Measurements from ENCODE around the gene ADH1C. TPM values are rescaled to one million over a fixed set of nuclear protein-coding genes. Genes with fewer than 3 reads are reported as not detected.

Gene ADH1C
- total RNA-seq, 1 donor from 2014 or later: 25.3 TPM

GRCh38 chr4:99366491-99366890, 13.9 kb upstream of the ADH1C start:
- Histone ChIP-seq H3K9me3 (no peaks in the 10 kb centered on the region), H3K36me3 (no peaks in the 10 kb centered on the region), H3K27me3 (no peaks in the 10 kb centered on the region), H3K27ac (no peak overlapping the region), H3K4me1 (no peaks in the 10 kb centered on the region), H3K4me3 (no peak overlapping the region)
- TF ChIP-seq POLR2A (IDR thresholded peaks at IDR 0.05) (no peak), CTCF (IDR thresholded peaks at IDR 0.05) (no peak), POLR2AphosphoS5 (IDR thresholded peaks at IDR 0.05; ENCODE audit: insufficient read depth in 1 of 2, low read depth in 1 of 2) (no peak)
- DNase-seq (ENCODE audit: extremely low spot score in 2 of 2): no peak
- intact Hi-C loops (cut with DNase I): no loop called here

DNA sequence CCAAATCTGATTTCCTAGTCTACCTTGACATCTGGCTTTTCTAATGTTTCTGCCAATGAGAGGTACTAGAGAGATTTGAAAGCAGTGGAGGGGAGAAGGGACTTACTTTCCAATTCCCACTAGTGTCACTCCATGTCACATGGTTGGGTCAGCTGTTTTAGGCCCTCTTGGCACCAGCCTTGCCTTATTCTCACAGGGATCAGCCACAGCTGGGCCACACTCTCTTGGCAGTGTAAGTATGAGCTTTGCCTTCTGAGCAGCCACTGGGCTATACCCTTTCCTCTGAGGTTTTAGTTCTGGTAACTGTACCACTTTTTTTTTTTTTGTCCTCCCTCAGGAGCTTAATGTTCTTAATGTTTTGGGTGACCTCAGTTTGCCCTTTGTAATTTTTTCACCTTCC, 10.2 kb upstream of the ADH1C start:
- TF ChIP-seq CTCF (IDR thresholded peaks at IDR 0.05): no peak
- no peak for TF ChIP-seq POLR2AphosphoS5 (IDR thresholded peaks at IDR 0.05; ENCODE audit: insufficient read depth in 1 of 2, low read depth in 1 of 2)
- no peak for TF ChIP-seq POLR2A (IDR thresholded peaks at IDR 0.05)
- no peaks in the 10 kb centered on the region for H3K36me3 ChIP-seq
- no peak overlapping the region for H3K27ac ChIP-seq
- H3K4me1 ChIP-seq: no peaks in the 10 kb centered on the region
- no peaks in the 10 kb centered on the region for H3K9me3 ChIP-seq
- no peak for DNase-seq (ENCODE audit: extremely low spot score in 2 of 2)
- H3K27me3 ChIP-seq: no peaks in the 10 kb centered on the region
- H3K4me3 ChIP-seq: no peak overlapping the region
- intact Hi-C loops (cut with DNase I): no loop called here

DNA sequence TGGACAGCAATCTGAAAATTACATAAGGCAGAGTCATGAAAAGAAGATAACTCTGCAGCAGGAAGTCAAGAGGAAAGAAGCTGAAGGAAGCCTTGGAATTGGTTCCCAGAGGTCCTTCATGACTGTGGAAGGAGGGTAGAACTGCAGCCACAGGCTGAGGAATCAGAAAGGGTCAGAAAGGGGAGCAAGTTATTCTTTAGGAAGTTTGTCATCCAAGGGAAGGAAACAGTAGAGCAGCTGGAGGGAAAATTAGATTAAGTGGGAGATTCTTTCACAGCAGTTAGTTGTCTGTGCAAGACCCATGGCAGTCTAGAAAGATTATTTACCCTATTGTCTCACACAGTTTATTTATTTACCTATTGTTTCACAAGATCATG, 9.3 kb upstream of the ADH1C start:
- TF ChIP-seq CTCF (IDR thresholded peaks at IDR 0.05): no peak
- TF ChIP-seq POLR2A (IDR thresholded peaks at IDR 0.05): no peak
- TF ChIP-seq POLR2AphosphoS5 (IDR thresholded peaks at IDR 0.05; ENCODE audit: insufficient read depth in 1 of 2, low read depth in 1 of 2): no peak
- DNase-seq (ENCODE audit: extremely low spot score in 2 of 2): no peak
- no peaks in the 10 kb centered on the region for H3K9me3 ChIP-seq
- no peaks in the 10 kb centered on the region for H3K36me3 ChIP-seq
- H3K27me3 ChIP-seq: no peaks in the 10 kb centered on the region
- H3K27ac ChIP-seq: peak overlapping the region; percentile 10
- no peaks in the 10 kb centered on the region for H3K4me1 ChIP-seq
- H3K4me3 ChIP-seq: no peak overlapping the region
- intact Hi-C loops (cut with DNase I): no loop called here

GRCh38 chr4:99361268-99361898, 8.8 kb upstream of the ADH1C start:
- Histone ChIP-seq H3K4me1 (no peaks in the 10 kb centered on the region), H3K9me3 (no peaks in the 10 kb centered on the region), H3K27ac (peak overlapping the region; percentile 10), H3K4me3 (no peak overlapping the region), H3K27me3 (no peaks in the 10 kb centered on the region), H3K36me3 (no peaks in the 10 kb centered on the region)
- no peak for DNase-seq (ENCODE audit: extremely low spot score in 2 of 2)
- intact Hi-C loops (cut with DNase I): no loop called here
- no peak for TF ChIP-seq POLR2A (IDR thresholded peaks at IDR 0.05)
- TF ChIP-seq CTCF (IDR thresholded peaks at IDR 0.05): no peak
- TF ChIP-seq POLR2AphosphoS5 (IDR thresholded peaks at IDR 0.05; ENCODE audit: insufficient read depth in 1 of 2, low read depth in 1 of 2): no peak

DNA sequence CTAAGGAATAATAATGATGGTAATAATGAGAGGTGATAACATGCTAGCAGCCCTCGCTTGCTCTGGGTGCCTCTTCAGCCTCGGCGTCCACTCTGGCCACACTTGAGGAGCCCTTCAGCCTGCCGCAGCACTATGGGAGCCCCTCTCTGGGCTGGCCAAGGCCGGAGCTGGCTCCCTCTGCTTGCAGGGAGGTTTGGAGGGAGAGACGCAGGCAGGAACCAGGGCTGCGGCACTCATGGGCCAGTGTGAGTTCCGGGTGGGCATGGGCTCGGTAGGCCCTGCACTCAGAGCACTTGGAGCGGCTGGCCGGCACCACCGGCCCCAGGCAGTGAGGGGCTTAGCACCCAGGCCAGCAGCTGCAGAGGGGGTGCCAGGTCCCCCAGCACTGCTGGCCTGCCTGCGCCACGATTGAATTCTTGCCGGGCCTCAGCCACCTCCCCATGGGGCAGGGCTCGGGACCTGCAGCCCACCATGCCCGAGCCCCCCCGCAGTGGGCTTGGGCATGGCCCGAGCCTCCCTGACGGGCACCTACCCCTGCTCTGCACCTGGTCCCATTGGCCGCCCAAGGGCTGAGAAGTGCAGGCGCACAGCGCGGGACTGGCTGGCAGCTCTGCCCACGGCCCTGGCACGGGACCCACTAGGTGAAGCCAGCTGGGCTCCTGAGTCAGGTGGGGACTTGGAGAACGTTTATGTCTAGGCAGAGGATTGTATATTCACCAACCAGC, 7.1 kb upstream of the ADH1C start:
- DNase-seq (ENCODE audit: extremely low spot score in 2 of 2): no peak
- Histone ChIP-seq H3K27ac (no peak overlapping the region), H3K9me3 (no peaks in the 10 kb centered on the region), H3K36me3 (no peaks in the 10 kb centered on the region), H3K4me1 (no peaks in the 10 kb centered on the region), H3K4me3 (no peak overlapping the region), H3K27me3 (no peaks in the 10 kb centered on the region)
- intact Hi-C loops (cut with DNase I): no loop called here
- no peak for TF ChIP-seq POLR2A (IDR thresholded peaks at IDR 0.05)

All from vagina (tissue), 2 donors.